Inflammatory macrophage treated with lipopolysaccharide for 4 hours (primary cell): ENCODE data around the gene HHAT.
A peak's percentile ranks its signal among the peaks of the same experiment; 100 is the strongest.

Experiments used
- DNase-seq: peaks from one replicate; pipeline ENCODE4 v3.0.0-alpha.2; 2020

The HHAT gene

DNA sequence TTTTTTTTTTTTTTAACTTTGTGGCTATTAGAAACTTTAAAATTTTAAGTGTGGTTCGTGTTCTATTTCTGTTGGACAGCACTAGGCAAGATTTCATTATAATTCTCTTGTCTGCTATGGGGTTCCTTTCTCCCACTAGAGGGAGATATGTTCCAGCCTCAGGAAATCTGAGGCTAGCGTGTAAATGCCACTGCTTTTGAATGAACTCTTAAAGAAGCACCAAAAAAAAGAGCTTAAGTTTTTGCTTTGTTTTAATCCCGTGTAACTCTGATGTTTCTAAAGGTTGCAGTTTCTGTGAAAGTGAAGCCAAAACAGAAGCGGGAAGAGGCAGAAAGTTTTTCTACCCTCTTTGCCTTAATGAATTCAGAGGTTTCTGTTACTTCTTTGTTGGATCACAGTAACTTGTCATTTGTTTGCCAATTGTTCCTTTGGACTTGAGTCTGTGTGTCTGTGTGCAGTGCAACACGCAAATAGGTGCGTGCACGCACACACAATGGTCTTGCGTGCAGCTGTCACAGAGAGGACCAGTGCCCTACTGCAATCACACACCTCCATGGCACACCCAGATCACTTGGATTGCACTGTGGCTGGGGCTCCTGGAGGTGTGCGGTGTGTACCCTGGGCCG, 32.3 kb downstream of the HHAT start:
- no peak for DNase-seq

- DNase-seq, result no peak
These were observed 33.0 kb downstream of the HHAT start for GRCh38 chr1:210361665-210362064.

DNA sequence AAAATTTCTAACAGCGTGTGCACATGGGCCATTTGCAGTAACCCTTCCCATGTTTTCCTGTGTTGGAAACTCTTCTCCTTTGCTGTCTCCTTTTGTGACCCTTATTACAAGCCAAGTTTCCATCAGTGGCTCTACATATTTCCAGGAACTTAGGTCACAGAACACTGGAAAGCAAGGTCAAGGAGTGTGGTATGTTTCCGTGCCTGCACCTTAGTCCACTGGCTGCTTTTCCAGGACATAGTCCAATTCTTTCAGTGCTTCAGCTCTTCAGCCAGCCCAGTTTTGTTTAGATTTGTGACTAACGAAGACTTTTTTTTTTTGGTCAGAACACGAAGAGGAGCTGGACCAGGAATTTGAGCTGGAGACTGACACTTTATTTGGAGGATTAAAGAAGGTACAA, 33.8 kb downstream of the HHAT start:
- no peak for DNase-seq

DNA sequence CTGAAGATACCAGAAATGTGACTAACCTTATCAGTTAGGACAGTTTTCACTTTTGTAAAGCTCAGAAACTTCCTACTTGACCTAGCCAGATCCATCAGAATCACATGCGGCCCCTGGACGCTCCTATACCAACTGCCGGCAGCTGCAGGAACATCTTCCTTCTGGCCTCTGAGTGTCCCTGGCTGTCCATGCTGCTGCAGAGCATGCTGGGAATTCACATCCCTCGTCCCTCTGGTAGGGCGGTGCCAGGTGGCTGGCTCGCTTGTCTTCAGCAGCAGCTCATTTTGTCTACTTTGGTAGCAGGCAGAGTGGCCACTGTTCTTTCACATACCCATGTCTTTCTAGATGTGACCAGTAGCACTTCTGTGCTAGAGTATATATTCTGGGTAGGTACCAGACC, 34.4 kb downstream of the HHAT start:
- no peak for DNase-seq

DNA sequence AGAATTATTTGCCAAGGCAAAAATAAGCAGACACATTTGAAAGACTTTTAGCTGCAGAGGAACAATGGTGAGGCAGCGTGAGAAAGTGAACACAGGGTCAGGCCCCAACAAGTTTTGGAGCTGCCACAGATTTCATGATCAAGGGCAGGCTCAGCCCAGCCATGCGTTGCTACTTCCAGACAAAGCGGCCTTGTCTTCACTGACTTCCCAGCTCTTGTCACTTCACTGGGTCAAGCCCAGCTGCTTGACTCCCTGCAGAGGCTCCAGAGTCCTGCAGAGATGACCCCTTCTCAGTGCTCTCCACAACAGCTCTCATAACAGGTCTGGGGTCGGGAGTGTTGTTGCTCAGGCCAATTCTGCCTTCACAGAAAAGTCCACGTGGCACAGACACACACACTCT, 35.8 kb downstream of the HHAT start:
- DNase-seq, result no peak

DNA sequence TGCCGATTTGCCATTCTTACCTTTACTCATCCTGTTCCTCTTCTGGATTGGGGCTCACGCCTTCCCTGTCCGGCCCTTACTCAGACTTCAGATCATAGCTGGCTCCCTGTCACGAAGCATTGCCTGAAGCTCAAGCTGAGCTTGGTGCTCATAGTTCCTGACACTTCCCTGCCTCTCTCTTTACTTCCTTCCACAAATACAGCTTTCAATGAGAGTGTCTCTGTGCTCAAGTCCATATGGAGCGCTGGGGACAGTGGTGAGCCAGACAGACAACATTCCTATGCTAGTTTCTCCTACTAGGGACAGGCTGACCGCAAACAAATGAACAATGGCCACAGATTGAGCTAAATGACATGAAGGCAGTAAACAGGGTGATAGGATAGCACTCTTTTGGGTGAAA, 38.1 kb downstream of the HHAT start:
- DNase-seq, result no peak

DNA sequence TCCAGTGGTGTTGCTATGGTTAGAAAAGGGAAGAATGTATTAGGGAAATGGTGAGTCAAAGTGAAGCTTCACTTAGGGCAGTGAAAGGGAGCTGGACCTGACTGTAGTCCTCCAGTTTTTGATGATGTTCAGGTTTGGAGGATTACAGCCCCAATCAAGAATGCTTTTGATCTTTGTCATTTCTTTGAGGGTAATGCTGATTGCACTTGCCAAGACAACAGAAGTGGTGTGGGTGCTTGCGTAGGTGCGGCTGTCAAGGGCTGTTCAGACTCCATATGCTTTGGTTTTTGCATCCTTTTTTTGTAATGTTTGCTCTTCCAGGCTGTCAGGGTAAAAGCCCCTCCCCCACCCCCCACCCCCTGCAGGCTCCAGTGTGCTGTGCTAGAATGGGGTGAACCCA, 38.9 kb downstream of the HHAT start:
- no peak for DNase-seq

GRCh38 chr1:210369425-210369824, 40.7 kb downstream of the HHAT start:
- no peak for DNase-seq

GRCh38 chr1:210371916-210372315, 43.2 kb downstream of the HHAT start:
- no peak for DNase-seq

DNA sequence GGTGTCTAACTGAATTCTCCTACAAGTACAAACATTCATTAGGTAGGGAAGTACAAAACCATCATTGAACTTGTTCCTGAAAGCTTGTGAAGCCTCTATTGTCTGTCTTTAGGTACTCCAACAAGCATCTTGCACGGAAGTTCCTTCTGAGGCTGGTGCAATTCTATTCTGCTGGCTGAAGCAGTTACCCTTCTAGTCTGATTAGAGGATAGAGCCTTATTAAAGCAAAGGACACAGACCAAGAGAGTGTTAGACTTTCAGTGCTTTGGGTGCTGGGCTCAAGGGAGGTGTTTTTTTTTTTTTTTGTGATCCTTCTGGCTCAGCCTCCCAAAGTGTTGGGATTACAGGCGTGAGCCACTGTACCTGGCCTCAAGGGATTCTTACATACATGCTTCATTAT, 43.8 kb downstream of the HHAT start:
- DNase-seq, result no peak

GRCh38 chr1:210372931-210373627, 44.4 kb downstream of the HHAT start:
- DNase-seq, result peak; percentile 19

DNA sequence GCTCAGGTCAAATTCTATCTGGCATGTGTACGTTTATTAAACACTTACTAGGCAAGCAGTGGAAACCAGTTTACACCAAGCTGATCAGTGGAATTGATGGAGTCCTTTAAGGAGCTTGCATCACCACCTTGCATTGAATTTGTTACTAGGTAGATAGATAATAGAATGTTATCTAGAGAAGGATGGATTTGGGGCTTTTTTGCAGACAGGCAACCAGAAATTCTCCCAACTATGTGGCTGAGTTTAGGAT, 44.9 kb downstream of the HHAT start:
- DNase-seq, result no peak

- DNase-seq, result peak; percentile 88
These were observed 45.3 kb downstream of the HHAT start for GRCh38 chr1:210373878-210374599.

DNA sequence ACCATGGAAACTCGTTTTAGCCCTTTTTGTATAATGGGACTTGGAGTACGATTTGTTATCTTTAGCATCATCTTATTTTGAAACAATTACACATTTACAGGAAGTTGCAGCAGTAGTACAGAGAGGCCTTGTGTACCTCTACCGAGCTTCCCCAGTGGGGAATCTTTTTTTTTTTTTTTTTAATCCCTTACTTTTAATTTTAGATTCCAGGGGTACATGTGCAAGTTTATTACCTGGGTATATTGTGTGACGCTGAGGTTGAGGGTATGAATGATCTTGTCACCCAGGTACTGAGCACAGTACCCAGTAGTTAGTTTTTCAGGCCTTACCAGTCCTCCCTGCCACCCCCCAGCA, 45.9 kb downstream of the HHAT start:
- DNase-seq, result no peak

GRCh38 chr1:210376836-210377372, 48.2 kb downstream of the HHAT start:
- DNase-seq, result no peak

DNA sequence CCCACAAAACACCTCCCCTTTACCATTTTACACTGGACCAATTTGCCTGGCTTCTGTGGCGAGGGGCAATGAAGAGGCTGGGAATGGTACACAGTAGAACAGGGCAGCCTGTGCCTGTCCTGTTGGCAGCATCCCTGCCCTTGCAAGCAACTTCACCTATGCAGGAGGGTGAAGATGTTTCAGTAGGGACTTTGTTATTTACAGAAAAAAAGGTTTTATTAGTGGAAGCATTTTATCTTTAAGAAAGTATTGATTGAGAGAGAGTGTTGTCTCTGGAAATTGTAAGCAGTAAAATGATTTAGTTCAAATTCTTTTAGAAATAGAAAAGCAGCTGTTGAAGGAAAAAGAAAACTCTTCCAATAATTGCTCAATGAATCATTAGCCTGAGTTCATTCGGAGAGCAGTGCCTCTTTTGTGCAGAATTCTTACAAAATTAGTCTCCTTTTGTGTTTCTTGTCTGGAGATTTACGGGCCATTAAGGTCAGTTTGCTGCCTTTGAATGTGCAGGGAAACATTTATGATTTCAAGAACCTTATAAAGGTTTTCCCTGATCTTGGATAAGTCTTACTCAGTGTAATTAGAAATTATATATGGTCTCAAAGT, 49.1 kb downstream of the HHAT start:
- DNase-seq, result no peak

GRCh38 chr1:210378736-210379135, 50.0 kb downstream of the HHAT start:
- DNase-seq, result no peak

DNA sequence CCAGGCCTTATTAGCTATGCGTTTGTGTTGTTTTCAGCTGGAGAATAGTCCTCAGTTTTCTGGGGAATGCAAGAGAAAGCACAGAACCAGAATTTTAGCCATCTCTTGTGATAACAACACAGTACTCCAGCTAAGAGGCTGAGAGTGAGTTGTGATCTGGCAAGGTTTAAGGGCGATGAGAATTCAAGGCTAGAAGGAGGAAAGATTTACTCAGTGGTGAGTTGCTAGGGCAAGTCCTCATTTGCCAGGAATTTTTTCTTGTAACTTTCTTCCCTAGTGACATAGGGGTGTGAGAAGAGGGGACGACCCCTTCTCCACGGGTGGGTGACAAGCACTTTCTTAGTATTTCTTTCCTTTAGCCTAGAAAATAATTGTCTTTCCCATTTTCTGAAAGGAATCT, 53.2 kb downstream of the HHAT start:
- DNase-seq, result no peak

- peak; percentile 18 for DNase-seq
These were observed 55.9 kb downstream of the HHAT start for GRCh38 chr1:210384625-210385024.

- no peak for DNase-seq
These were observed 56.5 kb downstream of the HHAT start for GRCh38 chr1:210385228-210385627.

DNA sequence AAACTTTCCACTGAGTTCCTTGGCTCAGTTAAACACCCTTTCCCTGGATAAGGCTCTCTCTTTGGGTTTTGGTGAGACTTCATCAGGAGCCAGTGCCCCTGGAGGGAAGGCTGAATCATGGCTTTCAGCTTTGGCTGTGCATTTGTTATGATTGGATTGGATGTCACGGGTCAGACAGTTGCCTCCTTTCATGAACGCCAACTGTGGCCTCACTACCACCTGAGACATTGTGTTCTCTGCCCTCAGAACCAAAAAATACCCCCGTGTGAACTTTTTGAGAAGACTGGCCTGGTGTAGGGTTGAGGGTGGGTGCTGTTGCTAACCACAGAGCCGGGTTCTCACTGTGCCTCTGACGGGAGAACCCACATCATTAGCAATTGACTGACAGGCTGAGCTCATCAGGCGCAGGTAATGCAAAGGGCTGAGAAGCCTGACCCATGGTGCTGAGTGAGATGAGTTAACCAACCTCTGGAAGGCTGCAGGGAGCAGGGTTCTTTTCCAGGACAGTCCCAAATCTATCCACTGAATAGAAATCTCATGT, 65.6 kb downstream of the HHAT start:
- DNase-seq, result no peak

DNA sequence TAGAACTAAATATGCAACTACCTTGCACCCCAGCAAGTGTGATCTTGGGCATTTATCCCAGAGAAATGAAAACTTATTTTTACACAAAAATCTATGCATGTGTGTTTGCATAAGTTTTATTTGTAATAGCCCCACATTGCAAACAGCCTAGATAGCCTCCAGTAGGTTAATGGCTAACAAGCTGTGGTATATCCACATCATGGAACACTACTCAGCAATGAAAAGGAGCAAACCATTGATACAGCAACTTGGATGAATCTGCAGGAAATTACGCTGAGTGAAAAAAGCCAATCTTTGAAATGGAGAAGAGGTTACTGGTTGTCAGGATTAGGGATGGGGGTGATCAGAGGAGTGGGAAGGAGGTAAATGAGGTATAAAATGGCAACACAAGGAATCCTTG, 67.8 kb downstream of the HHAT start:
- DNase-seq, result no peak

- DNase-seq, result no peak
These were observed 68.5 kb downstream of the HHAT start for GRCh38 chr1:210397252-210397651.

GRCh38 chr1:210397681-210398080, 69.0 kb downstream of the HHAT start:
- no peak for DNase-seq
